GM19238 (cell line): ENCODE results near the gene TCL1A.
"Not testable (repeated sequence)": the region's sequence is repeated elsewhere in the genome, so short reads cannot be mapped to it uniquely, and the experiment has no call there.

ENCODE experiments used
- DNase-seq: peaks from one replicate; pipeline ENCODE4 v3.0.0; 2011; ENCODE audit warnings: low spot score; ENCODE audit not compliant: insufficient read length

Gene TCL1A

GRCh38 chr14:95713596-95714371 is at the start of gene TCL1A:
TSS of gene TCL1A (minus strand) at chr14:95714125. CDS start at chr14:95714066, 59 bp downstream.
- DNase-seq = peak; percentile 70

GRCh38 chr14:95763032-95763431 is 49.1 kb upstream of the TCL1A start:
- DNase-seq = not testable (repeated sequence)

GRCh38 chr14:95761436-95761835 is 47.5 kb upstream of the TCL1A start:
- DNase-seq = no peak

GRCh38 chr14:95760596-95760995 is 46.7 kb upstream of the TCL1A start:
- no peak for DNase-seq

- no peak for DNase-seq
Measured at GRCh38 chr14:95759941-95760340, 46.0 kb upstream of the TCL1A start.

GRCh38 chr14:95758331-95758730 is 44.4 kb upstream of the TCL1A start:
- DNase-seq = no peak

GRCh38 chr14:95756751-95757150 is 42.8 kb upstream of the TCL1A start:
- no peak for DNase-seq

GRCh38 chr14:95756127-95756526 is 42.2 kb upstream of the TCL1A start:
- DNase-seq = no peak

- no peak for DNase-seq
Measured at GRCh38 chr14:95741781-95742180, 27.9 kb upstream of the TCL1A start.

GRCh38 chr14:95741038-95741490 is 27.1 kb upstream of the TCL1A start:
- DNase-seq = no peak

- DNase-seq = no peak
Measured at GRCh38 chr14:95739356-95739755, 25.4 kb upstream of the TCL1A start.

GRCh38 chr14:95733212-95733611 is 19.3 kb upstream of the TCL1A start:
- DNase-seq = no peak

- no peak for DNase-seq
Measured at GRCh38 chr14:95730126-95730525, 16.2 kb upstream of the TCL1A start.

GRCh38 chr14:95729402-95730028 is 15.6 kb upstream of the TCL1A start:
- not testable (repeated sequence) for DNase-seq

GRCh38 chr14:95727056-95727700 is 13.3 kb upstream of the TCL1A start:
- DNase-seq = no peak

- DNase-seq = peak; percentile 42
Measured at GRCh38 chr14:95725685-95726336, 11.9 kb upstream of the TCL1A start.

- no peak for DNase-seq
Measured at GRCh38 chr14:95722525-95723190, 8.7 kb upstream of the TCL1A start.

GRCh38 chr14:95712398-95712797 is 1.5 kb downstream of the TCL1A start:
- no peak for DNase-seq

GRCh38 chr14:95711476-95712176 is 2.3 kb downstream of the TCL1A start:
- no peak for DNase-seq

GRCh38 chr14:95710106-95710505 is 3.8 kb downstream of the TCL1A start:
- no peak for DNase-seq

GRCh38 chr14:95707327-95707726 is 6.6 kb downstream of the TCL1A start:
- DNase-seq = no peak
